GM19438 (cell line): ENCODE results near the gene DDX20.
"Not testable (repeated sequence)": the region's sequence is repeated elsewhere in the genome, so short reads cannot be mapped to it uniquely, and the experiment has no call there.

Source experiments
- ATAC-seq: cut with Tn5 transposase; IDR thresholded peaks from one replicate; pipeline ENCODE4 v1.9.1; 2021; ENCODE audit warnings: low read depth; ENCODE audit not compliant: unreplicated experiment

DDX20 gene

DNA sequence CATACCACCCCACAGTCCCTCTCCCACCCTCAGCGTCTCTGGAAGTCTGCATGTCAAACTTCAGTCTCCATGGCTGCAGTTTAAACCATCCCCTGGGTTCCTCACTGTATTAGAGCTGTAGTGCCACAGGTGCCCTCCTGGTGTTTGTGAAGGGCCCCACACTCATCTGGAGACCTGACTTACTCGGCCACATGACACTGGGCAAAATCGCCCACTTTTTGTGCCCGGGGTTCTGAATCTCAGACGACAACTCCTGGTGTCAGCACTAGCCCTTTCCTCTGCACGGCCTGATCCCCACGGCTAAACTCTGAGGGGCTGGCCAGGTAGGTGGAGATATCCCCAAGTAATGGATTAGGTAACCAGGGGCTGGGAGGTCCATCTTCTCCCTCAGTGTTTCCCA lies 23.0 kb upstream of the DDX20 start:
- no peak for ATAC-seq

DNA sequence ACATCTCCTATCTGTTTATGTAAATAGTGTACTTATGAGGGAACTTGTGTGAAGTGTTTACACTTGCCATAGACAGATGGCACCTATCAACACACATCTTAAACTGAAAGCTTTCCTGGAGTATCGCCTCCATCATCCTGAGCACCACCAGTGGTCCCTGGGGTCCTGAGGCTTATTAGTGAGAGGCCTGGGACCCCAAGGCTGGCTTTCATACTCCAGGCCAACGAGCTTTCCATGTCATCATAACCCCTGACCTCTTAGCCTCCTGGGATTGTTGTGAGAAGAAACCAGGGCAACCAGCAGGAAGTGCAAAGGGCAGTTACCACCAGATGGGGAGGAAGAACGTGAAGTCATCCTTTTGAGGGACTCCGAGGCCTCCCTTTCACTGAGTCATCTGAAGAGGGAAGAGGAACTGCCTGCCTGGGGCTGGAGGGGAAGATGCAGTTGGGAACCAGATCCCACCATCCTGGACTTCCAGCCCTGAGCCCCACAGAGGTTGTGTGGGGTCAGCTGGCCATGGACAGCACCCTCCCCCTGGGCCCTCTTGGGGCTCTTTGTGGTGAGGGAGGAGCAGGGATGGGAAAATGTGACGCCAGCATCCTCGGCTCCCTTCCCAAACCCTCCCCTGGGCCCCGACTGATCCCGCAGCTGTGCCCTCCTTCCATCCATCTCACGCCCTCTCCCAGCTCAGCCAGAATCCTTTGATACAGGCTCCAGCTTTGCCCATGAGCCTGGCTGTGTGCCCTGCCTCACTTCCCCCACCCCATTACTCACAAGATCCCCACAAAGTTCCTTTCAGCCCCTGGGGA lies 22.3 kb upstream of the DDX20 start:
- ATAC-seq, result no peak

GRCh38 chr1:111733992-111734341 lies 21.7 kb upstream of the DDX20 start:
- no peak for ATAC-seq

DNA sequence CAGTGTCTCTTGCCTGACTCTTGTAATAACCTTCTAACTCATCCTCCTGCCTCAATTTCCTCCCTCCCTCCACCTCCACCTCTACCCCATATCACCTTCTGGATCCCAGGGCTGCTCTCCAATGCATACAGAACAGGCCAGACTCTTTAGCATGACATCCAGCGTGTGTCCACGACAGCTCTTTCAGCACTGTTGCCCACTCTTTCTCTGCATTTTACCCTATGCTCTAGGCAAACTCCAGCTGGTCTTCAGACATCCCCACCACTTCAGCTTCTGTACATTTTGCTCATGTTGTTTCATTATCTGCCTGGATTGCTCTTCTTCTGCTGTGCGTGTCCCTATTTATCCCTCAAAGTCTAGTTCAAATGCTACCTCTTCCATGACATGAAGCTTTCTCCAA lies 21.3 kb upstream of the DDX20 start:
- no peak for ATAC-seq

DNA sequence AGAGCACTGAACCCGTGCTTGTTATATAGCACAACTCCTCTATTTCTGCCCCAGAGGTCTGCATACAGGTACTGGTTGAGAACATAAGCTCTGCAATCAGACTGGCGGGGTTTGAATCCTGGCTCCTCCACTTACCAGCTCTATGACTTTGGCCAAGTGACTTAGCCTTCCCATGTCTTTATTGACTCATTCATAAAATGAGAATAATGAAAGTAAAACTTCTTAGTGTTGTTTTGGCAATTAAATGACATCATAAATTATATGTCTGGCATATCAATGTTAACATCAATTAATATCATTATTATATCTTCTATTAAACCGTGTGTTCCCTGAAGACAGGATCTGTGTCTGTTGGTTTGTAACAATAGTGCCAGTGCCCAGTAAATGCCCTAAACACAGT lies 20.8 kb upstream of the DDX20 start:
- no peak for ATAC-seq

DNA sequence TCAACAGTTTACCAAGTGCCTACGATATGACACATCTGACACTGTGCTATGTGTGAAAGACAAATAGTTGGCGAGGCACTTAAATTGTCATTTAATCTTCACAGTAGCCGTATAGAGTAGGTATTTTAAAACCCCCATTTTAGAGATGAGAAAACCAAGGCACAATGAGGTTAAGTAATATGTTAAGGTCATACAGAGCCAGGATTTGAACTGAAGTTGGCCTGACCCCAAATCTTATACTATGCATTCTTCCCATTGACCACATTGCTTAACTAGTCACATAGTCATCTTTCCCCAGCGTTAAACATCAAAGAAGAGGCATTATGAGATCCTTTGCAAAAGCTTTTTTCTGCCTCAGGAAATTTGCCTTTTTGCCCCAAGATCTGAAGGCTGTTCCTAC lies 20.4 kb upstream of the DDX20 start:
- ATAC-seq, result no peak

GRCh38 chr1:111735858-111736544 lies 19.7 kb upstream of the DDX20 start:
- ATAC-seq, result no peak

DNA sequence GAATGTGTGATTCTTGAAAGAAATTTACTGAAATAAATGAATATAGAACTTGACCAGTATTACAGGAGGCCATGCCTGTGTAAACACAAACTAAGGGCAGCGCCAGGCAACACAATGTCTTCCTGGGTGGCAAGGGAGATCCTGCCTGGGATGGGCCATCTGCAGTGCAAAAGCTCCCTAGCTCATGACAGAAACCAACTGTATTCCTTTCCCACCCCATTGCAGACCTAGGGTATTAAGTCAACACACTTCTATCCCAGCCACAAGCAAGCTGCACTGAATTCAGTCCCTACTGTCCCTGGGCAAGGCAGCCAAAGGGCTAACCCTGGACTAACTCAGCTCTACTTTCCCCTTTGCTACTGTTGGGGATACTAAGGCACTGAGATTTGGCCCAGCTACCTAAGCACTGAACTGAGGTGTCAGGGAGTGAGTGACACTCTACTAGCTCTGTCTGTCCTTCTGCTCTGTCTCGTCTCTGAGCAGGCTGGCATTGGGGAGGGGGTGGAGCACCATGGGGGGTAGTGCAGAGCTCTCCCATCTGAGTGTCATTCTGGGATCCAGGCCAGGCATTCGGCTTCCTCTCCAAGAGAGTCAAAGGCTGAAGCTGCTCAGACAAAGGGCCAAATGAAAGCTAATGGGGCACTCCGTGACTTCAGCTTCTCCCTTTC lies 19.0 kb upstream of the DDX20 start:
- no peak for ATAC-seq

GRCh38 chr1:111737216-111738132 lies 18.2 kb upstream of the DDX20 start:
- ATAC-seq, result no peak

DNA sequence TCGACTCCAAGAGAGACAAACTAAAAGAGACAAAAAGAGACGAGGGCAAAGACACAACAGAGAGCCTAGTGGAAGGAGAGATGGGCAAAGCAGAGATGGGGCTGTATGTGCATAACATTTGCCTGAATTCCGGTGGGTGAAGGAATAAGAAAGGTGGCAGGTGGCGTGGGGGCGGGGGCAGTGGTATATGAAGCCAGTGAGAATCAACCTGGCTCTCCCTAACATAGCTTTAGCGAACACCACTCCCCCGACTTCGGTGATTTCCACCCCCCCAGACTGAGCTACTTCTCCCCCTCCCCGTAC lies 17.6 kb upstream of the DDX20 start:
- ATAC-seq, result no peak

- peak; percentile 44 for ATAC-seq
Measured at GRCh38 chr1:111738436-111739193, 17.1 kb upstream of the DDX20 start.

GRCh38 chr1:111739194-111739924 lies 16.3 kb upstream of the DDX20 start, which contains the start of gene INKA2:
Gene INKA2 (minus strand): TSS chr1:111739395. CDS start chr1:111739242, 153 bp downstream.
- ATAC-seq, result peak; percentile 83

GRCh38 chr1:111739925-111740765 lies 15.6 kb upstream of the DDX20 start:
- no peak for ATAC-seq

- ATAC-seq, result not testable (repeated sequence)
Measured at GRCh38 chr1:111742292-111742691, 13.4 kb upstream of the DDX20 start.

DNA sequence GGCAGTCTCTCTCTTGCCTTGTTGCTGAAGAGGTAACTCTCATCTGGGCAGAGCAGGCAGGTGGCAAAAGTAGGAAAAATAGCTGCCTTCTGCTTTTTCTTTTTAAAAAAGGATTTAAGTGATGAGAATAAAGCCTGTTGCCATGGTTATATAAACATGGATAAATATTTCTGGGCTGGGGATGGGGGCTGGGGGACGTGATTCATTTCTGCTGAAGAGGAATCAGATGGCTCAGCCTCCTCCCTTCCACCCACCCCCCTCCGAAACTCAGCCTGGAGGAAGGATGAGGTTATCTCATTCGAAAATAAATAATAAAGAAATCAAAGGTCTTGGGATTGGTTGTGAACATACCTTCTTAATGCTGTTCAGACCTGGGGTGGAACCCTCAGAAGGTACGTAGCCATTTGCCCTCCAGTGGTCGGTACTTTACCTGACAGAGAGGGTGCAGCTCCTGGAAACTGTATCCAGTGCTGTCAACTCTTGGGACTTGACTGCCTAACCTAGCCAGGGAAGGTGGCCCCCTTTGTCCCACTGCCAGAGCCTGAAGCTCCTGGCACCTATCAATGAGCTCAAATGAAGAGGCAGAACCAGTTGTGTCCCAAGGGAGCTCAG lies 12.7 kb upstream of the DDX20 start:
- ATAC-seq, result no peak

DNA sequence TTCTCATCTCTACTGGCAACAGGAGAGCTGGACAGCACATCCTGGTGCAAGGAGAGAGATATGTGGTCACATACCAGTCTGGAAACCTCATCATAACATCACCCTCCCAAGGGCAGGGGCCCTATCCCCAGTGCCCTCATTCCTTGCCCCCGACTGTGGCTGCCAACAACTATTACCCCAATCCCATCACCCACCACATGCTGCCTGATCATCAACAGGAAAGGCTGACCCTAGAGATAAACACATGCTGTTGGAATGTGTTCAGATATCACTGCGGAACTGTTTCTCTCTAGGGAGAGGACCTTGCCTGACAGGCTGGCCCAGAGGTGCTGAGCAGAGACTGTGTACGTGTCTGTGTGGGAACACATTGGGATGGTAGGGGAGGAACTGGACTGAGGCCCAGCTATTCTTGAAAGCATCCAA lies 12.0 kb upstream of the DDX20 start:
- no peak for ATAC-seq

GRCh38 chr1:111745675-111746613 lies 9.8 kb upstream of the DDX20 start:
- ATAC-seq, result no peak
